ENCODE measurements around the gene UBAP1L.

The UBAP1L gene

GRCh38 chr15:65088643-65089021 lies 26.4 kb downstream of the UBAP1L start:
- Histone ChIP-seq H3K9ac (ENCODE audit: low read depth, low read length) (no peak overlapping the region), H4K20me1 (ENCODE audit: insufficient read depth, low read length) (no peaks in the 10 kb centered on the region), H3K4me1 (ENCODE audit: insufficient read depth, low read length) (no peaks in the 10 kb centered on the region), H3K9me3 (ENCODE audit: insufficient read depth, low read length, severe bottlenecking) (no peaks in the 10 kb centered on the region), H3K36me3 (ENCODE audit: insufficient read depth, low read length) (no peaks in the 10 kb centered on the region), H3K27ac (ENCODE audit: low read length) (no peak overlapping the region), H3K4me3 (ENCODE audit: low read depth in 1 of 2, low read length in 2 of 2) (no peak overlapping the region), H2AFZ (ENCODE audit: low read depth, low read length) (no peak overlapping the region), H3K79me2 (ENCODE audit: insufficient read depth, low read length) (no peaks in the 10 kb centered on the region), H3K4me2 (ENCODE audit: insufficient read depth, low read length) (no peak overlapping the region), H3K27me3 (ENCODE audit: insufficient read depth, low read length, poor library complexity) (peaks cover 4% of the 10 kb centered on the region)
- TF ChIP-seq EZH2 (IDR thresholded peaks at IDR 0.05; ENCODE audit: borderline replicate concordance, low read depth, low read length, severe bottlenecking), result no peak
- TF ChIP-seq, protein P1, sequence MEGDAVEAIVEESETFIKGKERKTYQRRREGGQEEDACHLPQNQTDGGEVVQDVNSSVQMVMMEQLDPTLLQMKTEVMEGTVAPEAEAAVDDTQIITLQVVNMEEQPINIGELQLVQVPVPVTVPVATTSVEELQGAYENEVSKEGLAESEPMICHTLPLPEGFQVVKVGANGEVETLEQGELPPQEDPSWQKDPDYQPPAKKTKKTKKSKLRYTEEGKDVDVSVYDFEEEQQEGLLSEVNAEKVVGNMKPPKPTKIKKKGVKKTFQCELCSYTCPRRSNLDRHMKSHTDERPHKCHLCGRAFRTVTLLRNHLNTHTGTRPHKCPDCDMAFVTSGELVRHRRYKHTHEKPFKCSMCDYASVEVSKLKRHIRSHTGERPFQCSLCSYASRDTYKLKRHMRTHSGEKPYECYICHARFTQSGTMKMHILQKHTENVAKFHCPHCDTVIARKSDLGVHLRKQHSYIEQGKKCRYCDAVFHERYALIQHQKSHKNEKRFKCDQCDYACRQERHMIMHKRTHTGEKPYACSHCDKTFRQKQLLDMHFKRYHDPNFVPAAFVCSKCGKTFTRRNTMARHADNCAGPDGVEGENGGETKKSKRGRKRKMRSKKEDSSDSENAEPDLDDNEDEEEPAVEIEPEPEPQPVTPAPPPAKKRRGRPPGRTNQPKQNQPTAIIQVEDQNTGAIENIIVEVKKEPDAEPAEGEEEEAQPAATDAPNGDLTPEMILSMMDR (IDR thresholded peaks at IDR 0.05; ENCODE audit: borderline replicate concordance, extremely low read depth, low read length, poor library complexity, severe bottlenecking), result no peak
- ATAC-seq (ENCODE audit: insufficient read depth, low read depth) (no peak), DNase-seq (no peak)

- no peaks in the 10 kb centered on the region for H4K20me1 ChIP-seq (ENCODE audit: insufficient read depth, low read length)
- H3K27ac ChIP-seq (ENCODE audit: low read length), result no peak overlapping the region
- H3K4me2 ChIP-seq (ENCODE audit: insufficient read depth, low read length), result no peak overlapping the region
- no peak overlapping the region for H2AFZ ChIP-seq (ENCODE audit: low read depth, low read length)
- H3K79me2 ChIP-seq (ENCODE audit: insufficient read depth, low read length), result no peaks in the 10 kb centered on the region
- H3K9ac ChIP-seq (ENCODE audit: low read depth, low read length), result no peak overlapping the region
- H3K27me3 ChIP-seq (ENCODE audit: insufficient read depth, low read length, poor library complexity), result peaks cover 4% of the 10 kb centered on the region
- H3K9me3 ChIP-seq (ENCODE audit: insufficient read depth, low read length, severe bottlenecking), result no peaks in the 10 kb centered on the region
- DNase-seq (no peak), ATAC-seq (ENCODE audit: insufficient read depth, low read depth) (no peak)
- TF ChIP-seq EZH2 (IDR thresholded peaks at IDR 0.05; ENCODE audit: borderline replicate concordance, low read depth, low read length, severe bottlenecking), result no peak
- TF ChIP-seq, protein P1 (IDR thresholded peaks at IDR 0.05; ENCODE audit: borderline replicate concordance, extremely low read depth, low read length, poor library complexity, severe bottlenecking), result no peak
- no peaks in the 10 kb centered on the region for H3K36me3 ChIP-seq (ENCODE audit: insufficient read depth, low read length)
- H3K4me1 ChIP-seq (ENCODE audit: insufficient read depth, low read length), result peaks cover 1% of the 10 kb centered on the region; the same call in 1 of the 2 replicates
- H3K4me3 ChIP-seq (ENCODE audit: low read depth in 1 of 2, low read length in 2 of 2), result no peak overlapping the region
These were observed 26.9 kb downstream of the UBAP1L start for GRCh38 chr15:65087873-65088642.

DNA sequence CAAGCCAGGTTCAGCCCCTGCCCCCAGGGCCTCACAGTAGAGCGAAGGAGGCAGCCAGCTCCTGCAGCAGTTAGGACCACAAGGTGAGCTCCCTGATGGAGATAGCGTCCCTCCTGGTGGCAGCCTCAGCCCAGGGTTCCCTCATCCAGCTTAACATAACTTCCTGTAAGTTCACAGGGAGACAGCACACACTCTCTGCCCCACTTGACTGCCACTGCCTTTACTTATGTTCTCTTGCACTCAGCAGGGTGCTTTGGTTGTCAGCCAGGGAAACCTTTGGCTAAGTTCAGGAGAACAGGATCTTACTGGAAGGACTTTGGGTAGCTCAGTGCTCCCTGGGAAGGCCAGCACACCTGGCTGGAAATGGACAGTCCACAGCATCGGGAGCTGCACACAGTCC lies 27.6 kb downstream of the UBAP1L start:
- Histone ChIP-seq H3K4me1 (ENCODE audit: insufficient read depth, low read length) (peaks cover 8% of the 10 kb centered on the region), H4K20me1 (ENCODE audit: insufficient read depth, low read length) (no peaks in the 10 kb centered on the region), H3K27me3 (ENCODE audit: insufficient read depth, low read length, poor library complexity) (peaks cover 4% of the 10 kb centered on the region), H3K4me2 (ENCODE audit: insufficient read depth, low read length) (no peak overlapping the region), H3K4me3 (ENCODE audit: low read depth in 1 of 2, low read length in 2 of 2) (no peak overlapping the region), H2AFZ (ENCODE audit: low read depth, low read length) (no peak overlapping the region), H3K9ac (ENCODE audit: low read depth, low read length) (no peak overlapping the region), H3K79me2 (ENCODE audit: insufficient read depth, low read length) (no peaks in the 10 kb centered on the region), H3K27ac (ENCODE audit: low read length) (no peak overlapping the region), H3K36me3 (ENCODE audit: insufficient read depth, low read length) (no peaks in the 10 kb centered on the region), H3K9me3 (ENCODE audit: insufficient read depth, low read length, severe bottlenecking) (no peaks in the 10 kb centered on the region)
- no peak for DNase-seq
- ATAC-seq (ENCODE audit: insufficient read depth, low read depth), result no peak
- TF ChIP-seq, protein P1 (IDR thresholded peaks at IDR 0.05; ENCODE audit: borderline replicate concordance, extremely low read depth, low read length, poor library complexity, severe bottlenecking), result no peak
